ENCODE results near the gene HEATR3.

HEATR3 gene

DNA sequence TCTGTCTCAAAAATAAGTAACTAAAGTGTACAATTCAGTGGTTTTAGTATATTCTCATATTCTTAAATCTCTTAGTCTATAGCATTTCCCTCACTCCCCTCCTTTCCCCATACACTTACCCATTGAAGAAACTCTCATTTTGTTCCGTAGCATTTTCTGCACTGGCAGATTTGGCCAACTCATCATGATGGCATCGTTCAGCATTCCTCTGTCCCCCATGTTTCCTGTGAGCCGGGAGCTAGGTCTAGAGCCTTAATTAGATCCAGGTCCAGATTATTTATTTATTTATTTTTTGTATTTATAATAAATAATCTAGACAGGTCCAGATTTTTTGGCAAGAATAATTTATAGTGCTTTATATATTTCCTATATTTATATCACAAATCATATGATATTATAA, 31.0 kb downstream of the HEATR3 start:
- no peak overlapping the region for H3K4me3 ChIP-seq (ENCODE audit: low read length, poor library complexity, severe bottlenecking)
- no peaks in the 10 kb centered on the region for H3K4me1 ChIP-seq (ENCODE audit: insufficient read depth, low read length, poor library complexity, severe bottlenecking)
- no peak overlapping the region for H3K9ac ChIP-seq (ENCODE audit: low read depth, low read length, poor library complexity, severe bottlenecking)
- no peak for TF ChIP-seq EZH2phosphoT487 (IDR thresholded peaks at IDR 0.05; ENCODE audit: borderline replicate concordance)
- TF ChIP-seq, protein P1, sequence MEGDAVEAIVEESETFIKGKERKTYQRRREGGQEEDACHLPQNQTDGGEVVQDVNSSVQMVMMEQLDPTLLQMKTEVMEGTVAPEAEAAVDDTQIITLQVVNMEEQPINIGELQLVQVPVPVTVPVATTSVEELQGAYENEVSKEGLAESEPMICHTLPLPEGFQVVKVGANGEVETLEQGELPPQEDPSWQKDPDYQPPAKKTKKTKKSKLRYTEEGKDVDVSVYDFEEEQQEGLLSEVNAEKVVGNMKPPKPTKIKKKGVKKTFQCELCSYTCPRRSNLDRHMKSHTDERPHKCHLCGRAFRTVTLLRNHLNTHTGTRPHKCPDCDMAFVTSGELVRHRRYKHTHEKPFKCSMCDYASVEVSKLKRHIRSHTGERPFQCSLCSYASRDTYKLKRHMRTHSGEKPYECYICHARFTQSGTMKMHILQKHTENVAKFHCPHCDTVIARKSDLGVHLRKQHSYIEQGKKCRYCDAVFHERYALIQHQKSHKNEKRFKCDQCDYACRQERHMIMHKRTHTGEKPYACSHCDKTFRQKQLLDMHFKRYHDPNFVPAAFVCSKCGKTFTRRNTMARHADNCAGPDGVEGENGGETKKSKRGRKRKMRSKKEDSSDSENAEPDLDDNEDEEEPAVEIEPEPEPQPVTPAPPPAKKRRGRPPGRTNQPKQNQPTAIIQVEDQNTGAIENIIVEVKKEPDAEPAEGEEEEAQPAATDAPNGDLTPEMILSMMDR (conservative IDR thresholded peaks at IDR 0.05; ENCODE audit: low read length), result no peak
- peaks cover 42% of the 10 kb centered on the region for H3K36me3 ChIP-seq (ENCODE audit: insufficient read depth, low read length)
- H3K9me3 ChIP-seq (ENCODE audit: insufficient read depth, low read depth, low read length), result no peaks in the 10 kb centered on the region
- H2AFZ ChIP-seq (ENCODE audit: low read length), result no peak overlapping the region
- no peaks in the 10 kb centered on the region for H3K79me2 ChIP-seq (ENCODE audit: insufficient read depth, low read length)
- no peaks in the 10 kb centered on the region for H3K27me3 ChIP-seq (ENCODE audit: insufficient read depth, low read length, poor library complexity, severe bottlenecking)
- H4K20me1 ChIP-seq (ENCODE audit: insufficient read depth, low read length, poor library complexity, severe bottlenecking), result no peaks in the 10 kb centered on the region
- no peaks in the 10 kb centered on the region for H3K9me2 ChIP-seq (replicated peaks; ENCODE audit: low read depth, low read length)
- H3K4me2 ChIP-seq (ENCODE audit: low read depth, low read length, poor library complexity, severe bottlenecking), result no peak overlapping the region
- no peaks in the 10 kb centered on the region for H3F3A ChIP-seq (ENCODE audit: low read depth)

DNA sequence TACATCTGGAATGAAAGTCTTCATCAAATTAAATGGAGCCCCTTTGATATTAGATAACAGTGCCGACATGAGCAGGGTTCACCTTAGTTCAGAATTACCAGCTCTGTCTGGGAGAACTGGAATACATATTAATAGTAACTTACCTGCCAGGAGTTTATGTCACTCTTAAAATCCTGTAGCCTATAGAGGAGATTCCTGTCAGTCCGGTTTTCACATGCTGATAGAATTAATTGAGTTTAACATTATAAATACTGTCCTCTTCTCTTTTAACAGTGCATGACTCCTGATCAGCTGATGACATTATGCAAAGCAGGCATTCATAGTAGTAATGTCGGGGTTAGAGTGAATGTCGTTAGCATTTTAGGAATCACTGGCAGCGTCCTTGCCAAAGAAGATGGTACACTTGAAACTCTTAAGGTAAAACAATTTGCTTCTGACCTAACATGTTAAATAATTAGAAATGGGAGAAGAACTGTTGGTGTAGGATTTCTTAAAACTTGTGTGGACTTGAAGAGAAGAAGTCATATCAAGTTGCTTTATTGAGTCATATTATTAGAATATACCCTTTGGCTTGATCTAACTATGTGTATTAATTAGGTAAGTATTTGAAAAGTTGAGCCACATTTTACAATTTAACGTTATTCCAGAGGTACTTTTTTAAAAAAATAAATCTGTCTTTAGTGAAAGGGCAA, 34.3 kb downstream of the HEATR3 start:
- Histone ChIP-seq H3K9ac (ENCODE audit: low read depth, low read length, poor library complexity, severe bottlenecking) (no peak overlapping the region), H3K4me2 (ENCODE audit: low read depth, low read length, poor library complexity, severe bottlenecking) (no peak overlapping the region), H3K9me2 (replicated peaks; ENCODE audit: low read depth, low read length) (no peaks in the 10 kb centered on the region), H3K27me3 (ENCODE audit: insufficient read depth, low read length, poor library complexity, severe bottlenecking) (no peaks in the 10 kb centered on the region), H3K4me3 (ENCODE audit: low read length, poor library complexity, severe bottlenecking) (no peak overlapping the region), H3K4me1 (ENCODE audit: insufficient read depth, low read length, poor library complexity, severe bottlenecking) (no peaks in the 10 kb centered on the region), H4K20me1 (ENCODE audit: insufficient read depth, low read length, poor library complexity, severe bottlenecking) (no peaks in the 10 kb centered on the region), H3K79me2 (ENCODE audit: insufficient read depth, low read length) (no peaks in the 10 kb centered on the region), H3F3A (ENCODE audit: low read depth) (no peaks in the 10 kb centered on the region), H3K36me3 (ENCODE audit: insufficient read depth, low read length) (peaks cover 65% of the 10 kb centered on the region; the same call in 1 of the 2 replicates), H3K9me3 (ENCODE audit: insufficient read depth, low read depth, low read length) (no peaks in the 10 kb centered on the region), H2AFZ (ENCODE audit: low read length) (no peak overlapping the region)
- TF ChIP-seq, protein P1 (conservative IDR thresholded peaks at IDR 0.05; ENCODE audit: low read length), result no peak
- TF ChIP-seq EZH2phosphoT487 (IDR thresholded peaks at IDR 0.05; ENCODE audit: borderline replicate concordance), result no peak

DNA sequence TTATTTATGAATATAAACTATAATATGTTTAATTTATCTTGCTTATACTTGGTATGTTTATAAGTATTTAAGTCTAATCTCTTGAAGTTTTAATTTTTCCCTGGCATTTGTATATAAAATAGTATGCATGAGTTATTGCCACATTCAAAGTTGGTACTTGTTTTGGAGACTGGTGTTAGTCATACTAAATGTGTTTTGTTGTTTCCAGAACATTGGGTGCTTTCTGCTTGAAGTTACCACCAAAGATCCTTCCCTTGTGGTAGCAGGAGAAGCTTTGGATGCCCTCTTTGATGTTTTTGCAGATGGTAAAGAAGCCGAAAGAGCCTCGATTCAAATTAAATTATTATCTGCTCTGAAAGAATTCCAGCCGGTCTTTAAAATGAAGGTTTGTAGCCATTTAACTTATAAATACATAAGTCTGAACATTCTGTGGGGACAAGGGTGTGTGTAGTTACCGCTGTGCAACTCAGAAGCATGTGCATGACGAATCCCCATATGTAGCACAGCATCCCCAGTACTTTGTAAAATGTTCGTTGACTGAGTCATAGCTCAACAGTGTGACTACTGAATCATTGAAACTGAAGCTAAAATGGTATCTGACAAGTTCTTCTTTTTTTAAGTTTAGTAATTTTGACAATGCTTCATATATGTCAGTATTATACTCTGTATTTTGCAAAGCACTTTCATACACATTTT, 36.4 kb downstream of the HEATR3 start:
- no peak overlapping the region for H3K9ac ChIP-seq (ENCODE audit: low read depth, low read length, poor library complexity, severe bottlenecking)
- no peak overlapping the region for H2AFZ ChIP-seq (ENCODE audit: low read length)
- no peaks in the 10 kb centered on the region for H3K4me1 ChIP-seq (ENCODE audit: insufficient read depth, low read length, poor library complexity, severe bottlenecking)
- H3K4me3 ChIP-seq (ENCODE audit: low read length, poor library complexity, severe bottlenecking), result no peak overlapping the region
- no peaks in the 10 kb centered on the region for H3K9me3 ChIP-seq (ENCODE audit: insufficient read depth, low read depth, low read length)
- H3K4me2 ChIP-seq (ENCODE audit: low read depth, low read length, poor library complexity, severe bottlenecking), result no peak overlapping the region
- H3K27me3 ChIP-seq (ENCODE audit: insufficient read depth, low read length, poor library complexity, severe bottlenecking), result no peaks in the 10 kb centered on the region
- H3K9me2 ChIP-seq (replicated peaks; ENCODE audit: low read depth, low read length), result no peaks in the 10 kb centered on the region
- no peaks in the 10 kb centered on the region for H3K79me2 ChIP-seq (ENCODE audit: insufficient read depth, low read length)
- TF ChIP-seq EZH2phosphoT487 (IDR thresholded peaks at IDR 0.05; ENCODE audit: borderline replicate concordance), result no peak
- TF ChIP-seq, protein P1 (conservative IDR thresholded peaks at IDR 0.05; ENCODE audit: low read length), result no peak
- no peaks in the 10 kb centered on the region for H3F3A ChIP-seq (ENCODE audit: low read depth)
- peaks cover 69% of the 10 kb centered on the region; the same call in 1 of the 2 replicates for H3K36me3 ChIP-seq (ENCODE audit: insufficient read depth, low read length)
- H4K20me1 ChIP-seq (ENCODE audit: insufficient read depth, low read length, poor library complexity, severe bottlenecking), result no peaks in the 10 kb centered on the region
